ENCODE data around the gene BEST1.
A peak's percentile ranks its signal among the peaks of the same experiment; 100 is the strongest.
"Not testable (repeated sequence)": the region's sequence is repeated elsewhere in the genome, so short reads cannot be mapped to it uniquely, and the experiment has no call there.

The BEST1 gene

GRCh38 chr11:61961570-61962212 lies 11.5 kb downstream of the BEST1 start:
- peak overlapping the region; percentile 95 for H3K27ac ChIP-seq
- H3K36me3 ChIP-seq, result peaks cover 100% of the 10 kb centered on the region
- no peaks in the 10 kb centered on the region for H3K27me3 ChIP-seq
- H3K4me1 ChIP-seq (ENCODE audit: control insufficient read depth in 1 of 2, insufficient read depth in 1 of 2, low read depth in 1 of 2, low read length in 1 of 2), result peaks cover 90 to 91% of the 10 kb centered on the region in 2 experiments
- H3K4me3 ChIP-seq (ENCODE audit: low read depth in 1 of 2, low read length in 1 of 2), result peak overlapping the region; percentile 90 to 99
- TF ChIP-seq CTCF (IDR thresholded peaks at IDR 0.05), result no peak
- H3K9me3 ChIP-seq, result peaks cover 6% of the 10 kb centered on the region

GRCh38 chr11:61962213-61963015 lies 12.3 kb downstream of the BEST1 start:
- Histone ChIP-seq H3K27me3 (no peaks in the 10 kb centered on the region), H3K4me3 (ENCODE audit: low read depth in 1 of 2, low read length in 1 of 2) (peak overlapping the region; percentile 90 to 99), H3K9me3 (peaks cover 6% of the 10 kb centered on the region), H3K4me1 (ENCODE audit: control insufficient read depth in 1 of 2, insufficient read depth in 1 of 2, low read depth in 1 of 2, low read length in 1 of 2) (peaks cover 82 to 84% of the 10 kb centered on the region in 2 experiments), H3K27ac (peak overlapping the region; percentile 95), H3K36me3 (peaks cover 94% of the 10 kb centered on the region)
- no peak for TF ChIP-seq CTCF (IDR thresholded peaks at IDR 0.05)

GRCh38 chr11:61963016-61963281 lies 12.8 kb downstream of the BEST1 start:
- Histone ChIP-seq H3K9me3 (peaks cover 6% of the 10 kb centered on the region), H3K27ac (peak overlapping the region; percentile 95), H3K4me1 (ENCODE audit: control insufficient read depth in 1 of 2, insufficient read depth in 1 of 2, low read depth in 1 of 2, low read length in 1 of 2) (peaks cover 77 to 79% of the 10 kb centered on the region in 2 experiments), H3K27me3 (no peaks in the 10 kb centered on the region), H3K4me3 (ENCODE audit: low read depth in 1 of 2, low read length in 1 of 2) (peak overlapping the region; percentile 90 to 99), H3K36me3 (peaks cover 89% of the 10 kb centered on the region)
- TF ChIP-seq CTCF (IDR thresholded peaks at IDR 0.05), result no peak

- peak; percentile 34 for TF ChIP-seq CTCF (IDR thresholded peaks at IDR 0.05)
- Histone ChIP-seq H3K36me3 (peaks cover 84% of the 10 kb centered on the region), H3K27me3 (no peaks in the 10 kb centered on the region), H3K4me3 (ENCODE audit: low read depth in 1 of 2, low read length in 1 of 2) (peak overlapping the region; percentile 90 to 99), H3K4me1 (ENCODE audit: control insufficient read depth in 1 of 2, insufficient read depth in 1 of 2, low read depth in 1 of 2, low read length in 1 of 2) (peaks cover 74 to 78% of the 10 kb centered on the region in 2 experiments), H3K27ac (peak overlapping the region; percentile 95), H3K9me3 (peaks cover 6% of the 10 kb centered on the region)
These were observed 13.3 kb downstream of the BEST1 start for GRCh38 chr11:61963282-61964057.

- peaks cover 5% of the 10 kb centered on the region for H3K27me3 ChIP-seq
- peaks cover 74 to 78% of the 10 kb centered on the region in 2 experiments for H3K4me1 ChIP-seq (ENCODE audit: control insufficient read depth in 1 of 2, insufficient read depth in 1 of 2, low read depth in 1 of 2, low read length in 1 of 2)
- peak overlapping the region; percentile 95 for H3K27ac ChIP-seq
- no peak for TF ChIP-seq CTCF (IDR thresholded peaks at IDR 0.05)
- H3K36me3 ChIP-seq, result peaks cover 77% of the 10 kb centered on the region
- peaks cover 6% of the 10 kb centered on the region for H3K9me3 ChIP-seq
- H3K4me3 ChIP-seq (ENCODE audit: low read depth in 1 of 2, low read length in 1 of 2), result peak overlapping the region; percentile 90 to 99
These were observed 14.0 kb downstream of the BEST1 start for GRCh38 chr11:61964058-61964665.

GRCh38 chr11:61964666-61965271 lies 14.6 kb downstream of the BEST1 start:
- peak overlapping the region; percentile 95 for H3K27ac ChIP-seq
- H3K36me3 ChIP-seq, result peaks cover 71% of the 10 kb centered on the region
- not testable (repeated sequence) for H3K9me3 ChIP-seq, H3K27me3 ChIP-seq
- peaks cover 74 to 78% of the 10 kb centered on the region in 2 experiments for H3K4me1 ChIP-seq (ENCODE audit: control insufficient read depth in 1 of 2, insufficient read depth in 1 of 2, low read depth in 1 of 2, low read length in 1 of 2)
- peak overlapping the region; percentile 90 to 99 for H3K4me3 ChIP-seq (ENCODE audit: low read depth in 1 of 2, low read length in 1 of 2)
